ENCODE data around the gene MTFR1L. TPM values are rescaled to one million over a fixed set of nuclear protein-coding genes. Genes with fewer than 3 reads are reported as not detected.

The MTFR1L gene
- total RNA-seq, 2 donors from 2014 or later: 36.3 to 48.6 TPM

DNA sequence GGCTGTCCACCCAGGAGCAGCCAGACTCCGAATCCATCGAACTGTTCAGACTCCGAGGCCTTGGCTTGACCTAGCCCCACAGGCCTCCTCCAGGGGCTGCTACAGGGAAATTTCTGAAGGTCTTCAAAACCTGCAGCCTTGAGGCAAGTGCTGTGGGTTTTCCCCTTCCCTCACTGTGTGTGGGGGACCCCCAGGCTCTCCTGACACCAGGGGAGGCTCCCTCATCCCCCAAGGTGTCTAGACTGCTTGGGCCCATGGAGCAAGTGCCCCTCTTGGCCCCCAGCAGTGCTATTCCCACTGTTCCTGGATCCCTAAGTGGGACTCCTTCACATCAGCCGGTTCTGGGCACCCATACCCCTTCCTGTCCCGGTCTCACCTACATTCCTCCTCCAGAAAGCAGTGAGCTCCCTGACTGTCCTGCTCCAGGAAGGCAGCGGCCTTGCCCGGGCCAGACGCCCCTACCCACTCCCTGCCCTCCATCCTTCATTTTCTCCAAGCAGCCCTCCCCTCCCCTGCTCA, 54.9 kb downstream of the MTFR1L start:
- Histone ChIP-seq H3K4me3 (peak overlapping the region; percentile 58), H3K9ac (ENCODE audit: low read depth in 2 of 2, low read length in 2 of 2) (peak overlapping the region; percentile 68 to 72), H3K27me3 (no peaks in the 10 kb centered on the region), H3K4me1 (peaks cover 9% of the 10 kb centered on the region), H3K27ac (no peak overlapping the region), H3K9me3 (no peaks in the 10 kb centered on the region), H3K36me3 (no peaks in the 10 kb centered on the region)
- intact Hi-C loops (cut with DNase I): no loop called here
- TF ChIP-seq, protein P1, sequence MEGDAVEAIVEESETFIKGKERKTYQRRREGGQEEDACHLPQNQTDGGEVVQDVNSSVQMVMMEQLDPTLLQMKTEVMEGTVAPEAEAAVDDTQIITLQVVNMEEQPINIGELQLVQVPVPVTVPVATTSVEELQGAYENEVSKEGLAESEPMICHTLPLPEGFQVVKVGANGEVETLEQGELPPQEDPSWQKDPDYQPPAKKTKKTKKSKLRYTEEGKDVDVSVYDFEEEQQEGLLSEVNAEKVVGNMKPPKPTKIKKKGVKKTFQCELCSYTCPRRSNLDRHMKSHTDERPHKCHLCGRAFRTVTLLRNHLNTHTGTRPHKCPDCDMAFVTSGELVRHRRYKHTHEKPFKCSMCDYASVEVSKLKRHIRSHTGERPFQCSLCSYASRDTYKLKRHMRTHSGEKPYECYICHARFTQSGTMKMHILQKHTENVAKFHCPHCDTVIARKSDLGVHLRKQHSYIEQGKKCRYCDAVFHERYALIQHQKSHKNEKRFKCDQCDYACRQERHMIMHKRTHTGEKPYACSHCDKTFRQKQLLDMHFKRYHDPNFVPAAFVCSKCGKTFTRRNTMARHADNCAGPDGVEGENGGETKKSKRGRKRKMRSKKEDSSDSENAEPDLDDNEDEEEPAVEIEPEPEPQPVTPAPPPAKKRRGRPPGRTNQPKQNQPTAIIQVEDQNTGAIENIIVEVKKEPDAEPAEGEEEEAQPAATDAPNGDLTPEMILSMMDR (IDR thresholded peaks at IDR 0.05): no peak
- DNase-seq: no peak

DNA sequence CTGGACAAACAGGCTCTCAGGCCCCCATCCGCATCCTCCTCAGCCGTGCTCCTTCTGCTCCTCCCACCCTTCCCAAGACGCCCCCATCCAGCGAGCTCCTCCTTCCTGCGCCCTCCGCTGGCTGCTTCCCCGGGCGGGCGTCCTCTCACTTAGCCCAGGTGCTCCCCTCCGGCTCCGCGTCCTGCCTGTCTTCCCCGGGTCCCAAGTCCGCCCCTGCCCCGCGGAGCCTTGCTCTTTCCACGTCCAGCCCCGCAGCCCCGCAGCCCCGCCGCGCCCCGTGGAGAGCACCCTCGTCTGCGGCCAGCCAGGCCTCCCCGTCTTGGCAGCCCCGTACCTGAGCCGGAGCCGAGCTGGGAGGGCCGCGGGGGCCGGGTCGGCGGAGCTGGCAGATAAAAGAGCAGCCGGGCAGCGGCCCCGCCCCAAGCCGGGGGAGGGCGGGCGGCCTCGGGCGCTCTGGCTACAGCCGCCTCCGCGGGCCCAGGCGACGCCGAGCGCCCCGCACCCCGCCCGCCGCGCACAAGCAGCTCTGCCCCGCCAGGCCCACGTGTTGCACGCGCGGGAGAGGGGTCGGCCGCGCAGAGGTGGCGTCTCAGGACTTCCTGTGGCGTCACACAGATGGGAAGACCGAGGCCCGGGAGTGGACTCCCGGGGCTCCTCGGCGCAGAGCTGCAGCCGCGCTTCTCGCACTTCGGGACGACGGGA, 55.6 kb downstream of the MTFR1L start, which contains the start of gene PAQR7:
TSS of gene PAQR7 (minus strand) at position 555 of the 702 bp plus-strand sequence. CDS start 11,869 bp downstream, outside the sequence.
- H3K4me3 ChIP-seq: peak within 1 kb of the TSS; percentile 58
- peak; percentile 78 for DNase-seq
- intact Hi-C loops (cut with DNase I): no loop called here
- H3K9me3 ChIP-seq: no peaks in the 10 kb centered on the region
- H3K4me1 ChIP-seq: peaks cover 9% of the 10 kb centered on the region
- no peaks in the 10 kb centered on the region for H3K36me3 ChIP-seq
- H3K27ac ChIP-seq: peak within 1 kb of the TSS; percentile 35
- no peaks in the 10 kb centered on the region for H3K27me3 ChIP-seq
- TF ChIP-seq, protein P1 (IDR thresholded peaks at IDR 0.05): no peak
- H3K9ac ChIP-seq (ENCODE audit: low read depth in 2 of 2, low read length in 2 of 2): peak within 1 kb of the TSS; percentile 68 to 72

DNA sequence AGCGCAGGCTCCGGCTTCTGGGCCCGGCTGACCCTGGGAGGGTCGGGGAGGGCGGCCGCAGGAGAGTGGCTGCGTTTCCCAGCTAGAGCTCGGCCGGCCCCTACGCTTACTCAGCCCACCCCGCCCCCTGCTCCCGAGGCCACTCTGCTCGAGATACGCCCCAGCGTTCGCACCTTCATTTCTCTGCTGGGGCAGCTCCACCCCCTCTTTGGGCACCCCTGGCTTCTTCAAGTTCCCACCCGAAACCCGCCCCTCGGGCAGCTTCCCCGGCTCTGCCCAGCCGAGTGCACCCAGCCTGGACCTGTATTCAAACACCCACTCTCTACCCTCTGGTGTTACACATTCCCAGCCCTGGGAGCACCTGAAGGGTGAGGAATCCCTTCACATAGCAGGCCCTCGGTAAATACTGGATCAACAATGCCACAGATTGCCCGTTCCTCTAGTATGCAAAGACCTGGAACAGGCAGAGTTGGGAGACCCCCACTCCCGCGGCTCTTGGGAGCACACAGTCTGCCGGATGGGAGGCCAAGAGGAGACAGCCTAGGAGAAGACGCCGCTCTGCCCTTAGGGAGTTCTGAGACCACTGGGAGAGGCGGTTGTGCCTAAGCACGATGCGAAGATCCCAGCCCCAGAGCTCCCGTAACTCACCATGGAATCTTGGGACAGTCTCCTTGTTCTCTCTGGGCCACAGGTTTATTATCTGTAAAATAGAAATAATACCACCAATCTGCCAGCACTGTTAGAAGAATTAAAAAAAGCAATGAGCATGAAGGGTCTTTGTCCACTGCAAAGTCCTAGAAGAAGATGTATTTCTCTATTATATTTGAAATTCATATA, 56.3 kb downstream of the MTFR1L start:
- peak overlapping the region; percentile 35 for H3K27ac ChIP-seq
- DNase-seq: no peak
- TF ChIP-seq, protein P1 (IDR thresholded peaks at IDR 0.05): no peak
- peak overlapping the region; percentile 53 to 68 for H3K9ac ChIP-seq (ENCODE audit: low read depth in 2 of 2, low read length in 2 of 2)
- H3K4me3 ChIP-seq: peak overlapping the region; percentile 58
- no peaks in the 10 kb centered on the region for H3K36me3 ChIP-seq
- no peaks in the 10 kb centered on the region for H3K9me3 ChIP-seq
- intact Hi-C loops (cut with DNase I): no loop called here
- no peaks in the 10 kb centered on the region for H3K27me3 ChIP-seq
- H3K4me1 ChIP-seq: peaks cover 9% of the 10 kb centered on the region

DNA sequence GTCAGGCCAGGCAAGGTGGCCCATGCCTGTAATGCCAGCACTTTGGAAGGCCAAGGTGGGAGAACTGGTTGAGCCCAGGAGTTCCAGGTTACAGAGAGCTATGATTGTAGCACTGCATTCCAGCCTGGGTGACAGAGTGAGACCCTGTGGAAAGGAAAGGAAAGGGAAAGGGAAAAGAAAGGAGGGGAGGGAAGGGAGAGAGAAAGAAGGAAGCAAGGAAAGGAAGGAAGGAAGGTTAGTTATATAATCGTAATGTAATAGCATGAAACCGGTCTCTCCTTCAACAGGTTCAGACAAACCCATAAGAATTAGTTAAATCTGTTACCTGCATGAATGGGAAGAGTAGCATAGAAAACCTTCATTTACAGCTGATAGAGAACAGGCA, 56.9 kb downstream of the MTFR1L start:
- H3K4me1 ChIP-seq: peaks cover 9% of the 10 kb centered on the region
- intact Hi-C loops (cut with DNase I): no loop called here

DNA sequence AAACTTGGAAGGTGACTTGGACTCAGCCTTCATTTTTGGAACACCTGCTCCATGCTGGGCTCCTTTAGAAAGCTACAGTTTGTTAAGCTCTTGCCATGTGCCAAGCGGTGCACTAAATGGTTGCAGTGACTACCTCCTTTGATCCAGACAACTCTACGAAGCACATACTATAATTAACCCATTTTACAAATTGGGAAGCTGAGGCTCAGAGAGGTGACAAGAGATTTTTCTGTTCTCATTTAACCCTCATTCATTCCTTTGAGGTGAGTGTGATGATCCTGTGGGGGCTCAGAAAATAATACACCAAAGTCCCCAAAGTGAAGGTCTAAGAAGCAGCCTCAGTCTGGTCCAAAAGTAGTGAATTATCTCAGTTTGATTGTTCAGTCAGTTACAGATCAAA, 57.4 kb downstream of the MTFR1L start:
- Histone ChIP-seq H3K27me3 (no peaks in the 10 kb centered on the region), H3K4me3 (no peak overlapping the region), H3K36me3 (no peaks in the 10 kb centered on the region), H3K4me1 (peaks cover 9% of the 10 kb centered on the region), H3K9me3 (no peaks in the 10 kb centered on the region), H3K27ac (no peak overlapping the region), H3K9ac (ENCODE audit: low read depth in 2 of 2, low read length in 2 of 2) (no peak overlapping the region)
- intact Hi-C loops (cut with DNase I): no loop called here
- DNase-seq: no peak
- TF ChIP-seq, protein P1 (IDR thresholded peaks at IDR 0.05): no peak

More for the DNA sequence above, 56.9 kb downstream of the MTFR1L start:
- TF ChIP-seq, protein P1 (IDR thresholded peaks at IDR 0.05): no peak
- H3K4me3 ChIP-seq: no peak overlapping the region
- no peak for DNase-seq
- H3K27ac ChIP-seq: no peak overlapping the region
- H3K9me3 ChIP-seq: no peaks in the 10 kb centered on the region
- no peaks in the 10 kb centered on the region for H3K36me3 ChIP-seq
- no peaks in the 10 kb centered on the region for H3K27me3 ChIP-seq
- H3K9ac ChIP-seq (ENCODE audit: low read depth in 2 of 2, low read length in 2 of 2): no peak overlapping the region

Data from colonic mucosa (tissue), 4 donors.